Upper lobe of left lung (tissue), 4 donors: ENCODE data around the gene FZD1.

Experiments
- EP300 ChIP-seq, 4 donors: sonication (generic); formaldehyde crosslinking; IDR thresholded peaks; one replicate each; pipeline ENCODE4 v1.5.1; 2017; ENCODE audit warnings: antibody characterized with exemption in 4 of 4, control low read depth in 2 of 4
- POLR2A ChIP-seq, 4 donors: fragments of 450-650 bp; IDR thresholded peaks; one replicate each; pipeline ENCODE4 v1.5.1; 2016 to 2017; ENCODE audit warnings: antibody characterized with exemption in 4 of 4, mild to moderate bottlenecking in 2 of 4
- POLR2AphosphoS5 ChIP-seq, 2 donors: sonication (generic); formaldehyde crosslinking; IDR thresholded peaks; one replicate each; pipeline ENCODE4 v1.5.1; 2017; ENCODE audit warnings: antibody characterized with exemption in 2 of 2
- TF ChIP-seq, protein P1 (sequence below), 6 experiments: fragments of 450-650 bp in 4 of 6; fragments of 200-600 bp in 2 of 6; sonication (generic) in 2 of 6; IDR thresholded peaks; one replicate each; pipeline ENCODE4 v1.5.1; 2016 to 2019; ENCODE audit warnings: antibody characterized with exemption in 6 of 6

- TF ChIP-seq POLR2A (IDR thresholded peaks at IDR 0.05) (no peak), EP300 (IDR thresholded peaks at IDR 0.05) (no peak), POLR2AphosphoS5 (IDR thresholded peaks at IDR 0.05) (no peak)
- TF ChIP-seq, protein P1, sequence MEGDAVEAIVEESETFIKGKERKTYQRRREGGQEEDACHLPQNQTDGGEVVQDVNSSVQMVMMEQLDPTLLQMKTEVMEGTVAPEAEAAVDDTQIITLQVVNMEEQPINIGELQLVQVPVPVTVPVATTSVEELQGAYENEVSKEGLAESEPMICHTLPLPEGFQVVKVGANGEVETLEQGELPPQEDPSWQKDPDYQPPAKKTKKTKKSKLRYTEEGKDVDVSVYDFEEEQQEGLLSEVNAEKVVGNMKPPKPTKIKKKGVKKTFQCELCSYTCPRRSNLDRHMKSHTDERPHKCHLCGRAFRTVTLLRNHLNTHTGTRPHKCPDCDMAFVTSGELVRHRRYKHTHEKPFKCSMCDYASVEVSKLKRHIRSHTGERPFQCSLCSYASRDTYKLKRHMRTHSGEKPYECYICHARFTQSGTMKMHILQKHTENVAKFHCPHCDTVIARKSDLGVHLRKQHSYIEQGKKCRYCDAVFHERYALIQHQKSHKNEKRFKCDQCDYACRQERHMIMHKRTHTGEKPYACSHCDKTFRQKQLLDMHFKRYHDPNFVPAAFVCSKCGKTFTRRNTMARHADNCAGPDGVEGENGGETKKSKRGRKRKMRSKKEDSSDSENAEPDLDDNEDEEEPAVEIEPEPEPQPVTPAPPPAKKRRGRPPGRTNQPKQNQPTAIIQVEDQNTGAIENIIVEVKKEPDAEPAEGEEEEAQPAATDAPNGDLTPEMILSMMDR (IDR thresholded peaks at IDR 0.05): no peak
Observed at GRCh38 chr7:91311839-91312238, 47.6 kb downstream of the FZD1 start.
